ENCODE data around the gene SMAD3.

Gene SMAD3

GRCh38 chr15:67190813-67191212 is 125.4 kb downstream of the SMAD3 start:
- no peak overlapping the region for H3K4me3 ChIP-seq (ENCODE audit: low read depth, low read length)
- H3K36me3 ChIP-seq (ENCODE audit: control insufficient read depth, insufficient read depth, low read length) = peaks cover 55% of the 10 kb centered on the region
- no peaks in the 10 kb centered on the region for H3K4me1 ChIP-seq (ENCODE audit: control insufficient read depth, insufficient read depth, low read length)
- H3K9me3 ChIP-seq (ENCODE audit: control insufficient read depth, insufficient read depth, low read length) = no peaks in the 10 kb centered on the region
- no peak overlapping the region for H3K9ac ChIP-seq (ENCODE audit: low read depth, low read length)
- H3K27ac ChIP-seq (ENCODE audit: low read depth, low read length) = no peak overlapping the region
- no peaks in the 10 kb centered on the region for H3K27me3 ChIP-seq (ENCODE audit: control insufficient read depth, insufficient read depth, low read length)

GRCh38 chr15:67192185-67192820 is 126.9 kb downstream of the SMAD3 start:
- Histone ChIP-seq H3K36me3 (ENCODE audit: control insufficient read depth, insufficient read depth, low read length) (peaks cover 45% of the 10 kb centered on the region), H3K9ac (ENCODE audit: low read depth, low read length) (no peak overlapping the region), H3K4me3 (ENCODE audit: low read depth, low read length) (no peak overlapping the region), H3K27me3 (ENCODE audit: control insufficient read depth, insufficient read depth, low read length) (no peaks in the 10 kb centered on the region), H3K9me3 (ENCODE audit: control insufficient read depth, insufficient read depth, low read length) (no peaks in the 10 kb centered on the region), H3K4me1 (ENCODE audit: control insufficient read depth, insufficient read depth, low read length) (no peaks in the 10 kb centered on the region), H3K27ac (ENCODE audit: low read depth, low read length) (no peak overlapping the region)

- Histone ChIP-seq H3K4me1 (ENCODE audit: control insufficient read depth, insufficient read depth, low read length) (no peaks in the 10 kb centered on the region), H3K4me3 (ENCODE audit: low read depth, low read length) (no peak overlapping the region), H3K27ac (ENCODE audit: low read depth, low read length) (no peak overlapping the region), H3K9ac (ENCODE audit: low read depth, low read length) (no peak overlapping the region), H3K27me3 (ENCODE audit: control insufficient read depth, insufficient read depth, low read length) (no peaks in the 10 kb centered on the region), H3K9me3 (ENCODE audit: control insufficient read depth, insufficient read depth, low read length) (no peaks in the 10 kb centered on the region), H3K36me3 (ENCODE audit: control insufficient read depth, insufficient read depth, low read length) (peaks cover 40% of the 10 kb centered on the region)
Observed at GRCh38 chr15:67193223-67193990, 128.0 kb downstream of the SMAD3 start.

- peaks cover 33% of the 10 kb centered on the region for H3K36me3 ChIP-seq (ENCODE audit: control insufficient read depth, insufficient read depth, low read length)
- peaks cover 7% of the 10 kb centered on the region for H3K4me1 ChIP-seq (ENCODE audit: control insufficient read depth, insufficient read depth, low read length)
- H3K27ac ChIP-seq (ENCODE audit: low read depth, low read length) = no peak overlapping the region
- no peaks in the 10 kb centered on the region for H3K9me3 ChIP-seq (ENCODE audit: control insufficient read depth, insufficient read depth, low read length)
- H3K4me3 ChIP-seq (ENCODE audit: low read depth, low read length) = no peak overlapping the region
- no peak overlapping the region for H3K9ac ChIP-seq (ENCODE audit: low read depth, low read length)
- no peaks in the 10 kb centered on the region for H3K27me3 ChIP-seq (ENCODE audit: control insufficient read depth, insufficient read depth, low read length)
Observed at GRCh38 chr15:67194171-67195114, 129.0 kb downstream of the SMAD3 start.

GRCh38 chr15:67195305-67195704 is 129.9 kb downstream of the SMAD3 start:
- Histone ChIP-seq H3K36me3 (ENCODE audit: control insufficient read depth, insufficient read depth, low read length) (peaks cover 32% of the 10 kb centered on the region), H3K27me3 (ENCODE audit: control insufficient read depth, insufficient read depth, low read length) (no peaks in the 10 kb centered on the region), H3K4me1 (ENCODE audit: control insufficient read depth, insufficient read depth, low read length) (peaks cover 15% of the 10 kb centered on the region), H3K27ac (ENCODE audit: low read depth, low read length) (no peak overlapping the region), H3K4me3 (ENCODE audit: low read depth, low read length) (no peak overlapping the region), H3K9ac (ENCODE audit: low read depth, low read length) (no peak overlapping the region), H3K9me3 (ENCODE audit: control insufficient read depth, insufficient read depth, low read length) (no peaks in the 10 kb centered on the region)

- H3K9ac ChIP-seq (ENCODE audit: low read depth, low read length) = no peak overlapping the region
- no peaks in the 10 kb centered on the region for H3K27me3 ChIP-seq (ENCODE audit: control insufficient read depth, insufficient read depth, low read length)
- H3K4me1 ChIP-seq (ENCODE audit: control insufficient read depth, insufficient read depth, low read length) = peaks cover 15% of the 10 kb centered on the region
- H3K36me3 ChIP-seq (ENCODE audit: control insufficient read depth, insufficient read depth, low read length) = peaks cover 28% of the 10 kb centered on the region
- H3K27ac ChIP-seq (ENCODE audit: low read depth, low read length) = no peak overlapping the region
- no peak overlapping the region for H3K4me3 ChIP-seq (ENCODE audit: low read depth, low read length)
- H3K9me3 ChIP-seq (ENCODE audit: control insufficient read depth, insufficient read depth, low read length) = no peaks in the 10 kb centered on the region
Observed at GRCh38 chr15:67196222-67196621, 130.8 kb downstream of the SMAD3 start.

- Histone ChIP-seq H3K36me3 (ENCODE audit: control insufficient read depth, insufficient read depth, low read length) (peaks cover 23% of the 10 kb centered on the region), H3K4me3 (ENCODE audit: low read depth, low read length) (no peak overlapping the region), H3K27ac (ENCODE audit: low read depth, low read length) (no peak overlapping the region), H3K27me3 (ENCODE audit: control insufficient read depth, insufficient read depth, low read length) (no peaks in the 10 kb centered on the region), H3K4me1 (ENCODE audit: control insufficient read depth, insufficient read depth, low read length) (peaks cover 15% of the 10 kb centered on the region), H3K9ac (ENCODE audit: low read depth, low read length) (no peak overlapping the region), H3K9me3 (ENCODE audit: control insufficient read depth, insufficient read depth, low read length) (no peaks in the 10 kb centered on the region)
Observed at GRCh38 chr15:67196672-67197363, 131.4 kb downstream of the SMAD3 start.

GRCh38 chr15:67197364-67197695 is 131.9 kb downstream of the SMAD3 start:
- H3K4me1 ChIP-seq (ENCODE audit: control insufficient read depth, insufficient read depth, low read length) = peaks cover 15% of the 10 kb centered on the region
- H3K9me3 ChIP-seq (ENCODE audit: control insufficient read depth, insufficient read depth, low read length) = no peaks in the 10 kb centered on the region
- H3K4me3 ChIP-seq (ENCODE audit: low read depth, low read length) = no peak overlapping the region
- H3K36me3 ChIP-seq (ENCODE audit: control insufficient read depth, insufficient read depth, low read length) = peaks cover 21% of the 10 kb centered on the region; the same call in 1 of the 2 replicates
- no peak overlapping the region for H3K9ac ChIP-seq (ENCODE audit: low read depth, low read length)
- no peak overlapping the region for H3K27ac ChIP-seq (ENCODE audit: low read depth, low read length)
- H3K27me3 ChIP-seq (ENCODE audit: control insufficient read depth, insufficient read depth, low read length) = no peaks in the 10 kb centered on the region

- H3K27me3 ChIP-seq (ENCODE audit: control insufficient read depth, insufficient read depth, low read length) = no peaks in the 10 kb centered on the region
- no peak overlapping the region for H3K27ac ChIP-seq (ENCODE audit: low read depth, low read length)
- H3K4me1 ChIP-seq (ENCODE audit: control insufficient read depth, insufficient read depth, low read length) = peaks cover 15% of the 10 kb centered on the region
- no peak overlapping the region for H3K4me3 ChIP-seq (ENCODE audit: low read depth, low read length)
- no peaks in the 10 kb centered on the region for H3K9me3 ChIP-seq (ENCODE audit: control insufficient read depth, insufficient read depth, low read length)
- H3K36me3 ChIP-seq (ENCODE audit: control insufficient read depth, insufficient read depth, low read length) = peaks cover 30% of the 10 kb centered on the region; the same call in 1 of the 2 replicates
- H3K9ac ChIP-seq (ENCODE audit: low read depth, low read length) = no peak overlapping the region
Observed at GRCh38 chr15:67198157-67198754, 132.9 kb downstream of the SMAD3 start.

GRCh38 chr15:67199391-67199790 is 134.0 kb downstream of the SMAD3 start:
- H3K27me3 ChIP-seq (ENCODE audit: control insufficient read depth, insufficient read depth, low read length) = no peaks in the 10 kb centered on the region
- H3K27ac ChIP-seq (ENCODE audit: low read depth, low read length) = no peak overlapping the region
- H3K36me3 ChIP-seq (ENCODE audit: control insufficient read depth, insufficient read depth, low read length) = peaks cover 32% of the 10 kb centered on the region; the same call in 1 of the 2 replicates
- H3K9ac ChIP-seq (ENCODE audit: low read depth, low read length) = no peak overlapping the region
- H3K4me3 ChIP-seq (ENCODE audit: low read depth, low read length) = no peak overlapping the region
- H3K9me3 ChIP-seq (ENCODE audit: control insufficient read depth, insufficient read depth, low read length) = no peaks in the 10 kb centered on the region
- H3K4me1 ChIP-seq (ENCODE audit: control insufficient read depth, insufficient read depth, low read length) = peaks cover 15% of the 10 kb centered on the region

Measured in HUES48 (cell line).